HG02884 (cell line): ENCODE measurements around the gene NDC1.

ENCODE experiments used
- ATAC-seq: cut with Tn5 transposase; IDR thresholded peaks from one replicate; pipeline ENCODE4 v1.9.1; 2021; ENCODE audit warnings: mild to moderate bottlenecking, moderate library complexity; ENCODE audit not compliant: unreplicated experiment

Gene NDC1

DNA sequence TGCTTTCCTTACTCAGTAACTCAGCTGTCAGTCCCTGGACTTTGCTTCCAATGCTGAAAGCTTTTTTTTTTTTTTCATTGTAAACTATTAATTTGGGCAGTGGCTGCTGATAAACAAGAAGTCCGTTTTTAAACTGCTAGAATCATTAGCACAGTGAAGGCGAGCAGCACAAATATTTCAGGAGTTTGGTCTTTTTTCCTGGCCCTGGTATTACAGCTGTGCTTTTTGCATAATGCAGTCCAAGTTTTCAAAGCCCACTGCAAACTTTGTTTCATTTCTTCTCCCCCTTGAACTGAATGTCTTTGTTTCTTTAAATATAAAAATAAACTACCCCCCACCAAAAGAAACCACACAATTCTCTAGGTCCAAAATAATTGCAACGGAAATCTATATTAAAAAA, 105.7 kb downstream of the NDC1 start:
- ATAC-seq, result no peak

DNA sequence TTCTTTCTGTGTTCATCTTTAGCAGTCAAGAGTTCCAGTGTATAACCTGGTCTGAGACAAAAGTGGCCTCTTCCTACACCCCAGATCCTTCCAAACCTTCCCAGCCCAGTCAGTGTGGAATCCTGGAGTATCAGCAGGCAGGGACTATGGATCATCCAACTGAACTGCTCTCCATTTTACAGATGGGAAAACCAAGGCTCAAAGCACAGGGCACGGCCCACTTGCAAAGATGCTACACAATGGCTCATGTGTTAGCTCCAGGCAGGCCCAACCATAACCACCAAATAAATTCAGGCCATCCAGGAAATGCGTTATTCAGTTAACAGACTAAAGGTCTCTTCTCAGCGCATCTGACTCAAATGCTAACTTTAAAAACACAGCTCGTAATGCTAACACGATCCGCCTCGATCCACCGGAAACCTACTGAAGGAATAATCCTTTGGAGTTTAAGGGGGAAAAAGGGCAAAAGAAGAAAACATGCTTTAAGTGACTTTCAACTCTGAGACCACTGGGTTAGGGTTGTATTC, 106.3 kb downstream of the NDC1 start:
- no peak for ATAC-seq

DNA sequence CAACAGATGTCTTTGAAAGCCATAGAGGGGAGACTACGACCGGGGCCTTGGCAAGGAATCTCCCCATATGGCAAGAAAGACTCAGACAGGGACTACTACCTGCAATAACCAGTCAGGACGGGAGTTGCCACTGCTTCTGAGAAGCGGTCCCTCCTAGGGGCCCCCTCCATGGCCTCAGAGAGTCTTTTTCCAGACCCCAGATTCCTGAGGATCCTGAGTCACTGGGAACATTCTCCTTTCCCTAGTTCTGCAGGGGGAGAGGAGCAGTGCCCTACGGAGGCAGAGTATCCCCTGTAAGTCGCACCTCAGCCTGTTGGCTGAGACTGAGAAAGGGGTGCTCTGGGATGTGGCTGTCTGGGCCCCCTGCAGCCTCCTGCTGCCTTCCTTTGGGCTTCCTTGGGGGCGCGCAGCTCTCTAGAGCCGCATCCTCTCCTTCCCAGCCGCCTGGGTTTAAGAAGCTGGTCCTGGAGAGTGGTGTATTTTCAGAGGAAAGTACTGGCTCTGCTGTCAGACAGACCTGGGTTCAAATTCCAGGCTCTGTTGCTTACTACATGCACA, 107.0 kb downstream of the NDC1 start:
- no peak for ATAC-seq

GRCh38 chr1:53730224-53730865, 107.8 kb downstream of the NDC1 start:
- ATAC-seq, result no peak

GRCh38 chr1:53729456-53730223, 108.5 kb downstream of the NDC1 start:
- no peak for ATAC-seq

GRCh38 chr1:53728702-53729455, 109.2 kb downstream of the NDC1 start:
- no peak for ATAC-seq

- no peak for ATAC-seq
Measured at GRCh38 chr1:53728196-53728595, 109.9 kb downstream of the NDC1 start.

DNA sequence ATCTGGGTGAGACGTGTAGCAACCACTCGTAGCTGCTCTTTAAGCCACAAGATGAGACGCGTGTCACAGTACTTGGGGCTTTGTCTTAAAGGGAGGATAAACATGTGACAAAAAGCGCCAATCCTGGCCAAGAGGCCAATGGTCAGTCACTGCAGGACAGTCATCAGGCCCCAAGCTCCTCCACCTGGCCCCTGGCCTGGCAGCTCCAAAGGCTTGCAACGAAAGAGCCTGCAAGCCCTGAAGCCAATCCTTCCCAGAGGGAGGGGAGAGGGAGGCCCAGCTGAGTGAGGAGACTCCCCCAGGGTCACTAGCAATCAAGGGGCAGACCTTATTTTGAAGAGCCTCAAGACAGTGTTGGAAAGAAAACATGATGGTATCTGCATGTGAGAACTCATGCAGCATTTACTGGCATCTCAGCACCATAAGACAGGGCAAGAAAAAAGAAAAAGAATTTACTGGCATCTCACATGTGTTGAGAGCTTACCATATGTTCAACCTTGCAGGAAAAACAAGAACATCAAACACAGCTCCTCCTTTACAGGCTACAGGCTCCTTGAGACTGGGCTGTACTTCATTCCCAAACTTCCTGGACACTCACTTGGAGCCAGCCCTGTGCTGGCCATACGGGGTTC, 110.5 kb downstream of the NDC1 start:
- ATAC-seq, result no peak

GRCh38 chr1:53726009-53726600, 112.0 kb downstream of the NDC1 start:
- ATAC-seq, result no peak

DNA sequence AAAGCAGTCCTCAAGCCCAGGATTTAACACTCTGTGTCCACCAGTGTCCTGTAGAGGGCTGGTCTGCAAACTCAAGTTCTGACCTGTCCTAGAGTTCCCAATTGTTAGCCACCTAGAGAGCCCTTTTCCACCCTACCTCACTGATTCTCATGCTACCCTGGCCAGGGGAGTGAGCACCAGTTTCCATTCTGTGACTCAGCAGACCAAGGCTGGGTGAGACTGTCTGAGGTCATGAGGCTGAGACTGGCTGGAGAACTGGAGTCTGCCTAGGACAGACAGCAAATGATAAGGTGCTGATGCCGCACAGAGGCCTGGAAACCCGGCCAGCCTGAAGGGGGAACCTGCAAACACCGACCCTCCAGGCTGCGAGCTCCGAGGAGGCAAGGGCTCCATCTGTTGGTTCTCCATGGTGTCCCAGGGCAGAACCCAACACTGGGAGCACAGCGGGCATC, 112.8 kb downstream of the NDC1 start:
- no peak for ATAC-seq

GRCh38 chr1:53722025-53722424, 116.1 kb downstream of the NDC1 start:
- ATAC-seq, result no peak

- ATAC-seq, result no peak
Measured at GRCh38 chr1:53721088-53721487, 117.0 kb downstream of the NDC1 start.

DNA sequence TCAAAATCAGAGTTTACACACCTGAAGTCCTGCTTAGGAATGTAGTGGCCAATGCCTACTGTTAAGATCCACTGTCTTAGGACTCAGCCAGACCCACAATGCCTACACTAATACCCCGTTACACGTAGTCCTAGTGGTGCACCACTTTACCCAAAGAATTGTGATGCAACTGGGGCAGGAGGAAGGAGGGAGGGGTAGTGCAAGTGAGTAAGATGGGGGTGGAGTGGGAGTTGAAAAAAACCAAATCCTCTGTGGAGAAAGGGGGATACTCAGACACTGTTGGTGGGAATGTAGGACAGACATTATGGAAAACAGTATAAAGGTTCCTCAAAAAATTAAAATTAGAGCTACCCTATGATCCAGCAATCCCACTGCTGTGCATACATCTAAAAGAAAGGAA, 118.6 kb downstream of the NDC1 start:
- no peak for ATAC-seq

- ATAC-seq, result no peak
Measured at GRCh38 chr1:53718443-53718842, 119.7 kb downstream of the NDC1 start.

DNA sequence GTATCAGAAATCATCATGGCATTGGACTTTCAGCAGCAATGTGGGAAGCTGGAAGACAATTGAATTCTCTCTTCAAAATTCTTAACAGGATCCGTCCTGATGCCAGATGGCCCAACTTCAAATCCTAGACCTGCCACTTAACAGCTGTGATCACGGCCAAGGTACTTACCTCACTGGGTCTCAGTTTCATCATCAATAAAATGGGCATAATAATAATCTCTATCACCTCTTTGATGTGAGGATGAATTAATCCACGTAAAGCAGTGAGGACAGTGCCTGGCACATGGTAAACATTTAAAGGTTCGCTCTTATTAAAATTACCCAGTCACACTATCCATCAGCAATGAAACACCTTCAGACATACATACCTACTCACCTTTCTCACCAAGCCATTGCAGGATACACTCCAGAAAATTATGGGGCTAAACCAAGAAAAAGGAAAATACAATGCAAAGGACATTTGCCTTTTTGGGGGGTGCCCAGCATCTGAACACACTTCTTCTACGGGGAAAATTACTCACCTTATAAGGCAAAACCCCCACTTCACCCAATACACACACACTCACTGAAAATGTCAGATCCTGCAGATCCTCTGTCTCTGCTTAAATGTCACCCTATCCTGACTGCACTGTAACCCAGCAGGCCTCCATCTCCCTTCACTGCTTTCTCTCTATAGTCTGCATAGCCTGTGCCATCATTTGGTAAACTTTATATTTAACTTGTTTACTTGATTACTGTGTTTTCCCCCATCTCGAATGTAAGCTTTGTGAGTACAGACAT, 120.9 kb downstream of the NDC1 start:
- ATAC-seq, result no peak

DNA sequence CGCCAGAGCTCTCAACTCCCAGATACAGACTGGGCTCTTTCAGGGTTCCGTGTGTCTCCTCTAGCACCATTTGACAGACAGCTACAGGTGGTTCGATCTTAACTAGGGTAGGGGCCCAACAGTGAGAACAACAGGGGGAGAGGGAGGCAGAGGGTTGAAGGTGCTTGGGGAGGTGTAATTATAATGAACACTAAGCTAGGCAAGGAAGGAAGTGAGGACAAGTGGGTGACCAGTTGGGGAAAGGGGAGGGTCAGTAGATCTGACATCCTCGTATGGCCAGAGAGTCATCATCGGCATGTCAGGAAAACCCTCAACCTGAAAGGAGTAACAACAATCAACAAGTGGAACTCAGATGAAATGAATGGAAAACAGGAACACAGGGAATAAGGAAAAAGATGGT, 121.9 kb downstream of the NDC1 start:
- no peak for ATAC-seq

GRCh38 chr1:53715478-53715877, 122.6 kb downstream of the NDC1 start:
- no peak for ATAC-seq
